HL-60 (cell line): ENCODE results near the gene CACNA1S.

Experiments used
- CTCF ChIP-seq: IDR thresholded peaks from one replicate; pipeline ENCODE4 v1.5.1; 2011; ENCODE audit warnings: low read length, control low read depth, inconsistent platforms; ENCODE audit not compliant: insufficient read depth
- SPI1 ChIP-seq: IDR thresholded peaks from 2 replicates; pipeline ENCODE4 v1.6.1; 2012; ENCODE audit warnings: low read depth, mild to moderate bottlenecking, borderline replicate concordance

- TF ChIP-seq CTCF: no peak
- TF ChIP-seq SPI1: peak; percentile 3; the same call in 1 of the 2 replicates
Measured at GRCh38 chr1:201022820-201023516, 89.3 kb downstream of the CACNA1S start.
